Neural progenitor cell (in vitro differentiated cells): ENCODE results near the gene JMJD7. TPM values are rescaled to one million over a fixed set of nuclear protein-coding genes. Genes with fewer than 3 reads are reported as not detected.

Source experiments
- DNase-seq: peaks from one replicate; pipeline ENCODE4 v3.0.0-alpha.2; 2016; ENCODE audit warnings: low spot score
- H2AFZ ChIP-seq: fragments of 200-600 bp; sonication (generic); replicated peaks from 2 replicates; pipeline ENCODE4 v1.6.1; 2016; ENCODE audit warnings: antibody characterized with exemption
- H3F3A ChIP-seq: fragments of 200-600 bp; sonication (generic); 2 replicates; pipeline ENCODE4 v1.6.1; 2016; ENCODE audit warnings: antibody characterized with exemption, low read depth
- H3K27ac ChIP-seq: fragments of 200-600 bp; sonication (generic); 2 replicates; pipeline ENCODE4 v1.5.1; 2016; ENCODE audit warnings: mild to moderate bottlenecking
- H3K27me3 ChIP-seq: fragments of 200-600 bp; sonication (generic); 2 replicates; pipeline ENCODE4 v1.6.1; 2016; ENCODE audit warnings: mild to moderate bottlenecking, moderate library complexity
- H3K36me3 ChIP-seq: fragments of 200-600 bp; sonication (generic); 2 replicates; pipeline ENCODE4 v1.5.1; 2016
- H3K4me1 ChIP-seq: fragments of 200-600 bp; sonication (generic); 2 replicates; pipeline ENCODE4 v1.6.1; 2016; ENCODE audit warnings: mixed run types
- H3K4me2 ChIP-seq: fragments of 200-600 bp; sonication (generic); 2 replicates; pipeline ENCODE4 v1.6.1; 2016
- H3K4me3 ChIP-seq: fragments of 200-600 bp; sonication (generic); 2 replicates; pipeline ENCODE4 v1.5.1; 2016
- H3K79me2 ChIP-seq: fragments of 200-600 bp; sonication (generic); 2 replicates; pipeline ENCODE4 v1.6.1; 2016; ENCODE audit warnings: low read depth
- H3K9ac ChIP-seq: fragments of 200-600 bp; sonication (generic); 2 replicates; pipeline ENCODE4 v1.6.1; 2016
- H3K9me3 ChIP-seq: fragments of 200-600 bp; sonication (generic); 2 replicates; pipeline ENCODE4 v1.5.1; 2016; ENCODE audit warnings: low read depth
- H4K20me1 ChIP-seq: fragments of 200-600 bp; sonication (generic); 2 replicates; pipeline ENCODE4 v1.6.1; 2016; ENCODE audit warnings: low read depth
- H3K27ac Mint-ChIP-seq: 3 replicates; pipeline ENCODE4 v1.8.0; 2021; ENCODE audit warnings: mixed read lengths
- H3K27me3 Mint-ChIP-seq: 2 replicates; pipeline ENCODE4 v1.8.0; 2022; ENCODE audit warnings: low read depth, mild to moderate bottlenecking, inconsistent platforms, moderate library complexity, mixed read lengths; ENCODE audit not compliant: insufficient read depth
- H3K36me3 Mint-ChIP-seq: 3 replicates; pipeline ENCODE4 v1.8.0; 2021; ENCODE audit warnings: mixed read lengths
- H3K4me1 Mint-ChIP-seq: 3 replicates; pipeline ENCODE4 v1.8.0; 2021; ENCODE audit warnings: mixed read lengths
- H3K4me3 Mint-ChIP-seq: 3 replicates; pipeline ENCODE4 v1.8.0; 2021; ENCODE audit warnings: mild to moderate bottlenecking, moderate library complexity, mixed read lengths
- H3K9me3 Mint-ChIP-seq: 3 replicates; pipeline ENCODE4 v1.8.0; 2020; ENCODE audit warnings: mixed read lengths
- CTCF ChIP-seq: fragments of 200-600 bp; sonication (generic); IDR thresholded peaks from 2 replicates; pipeline ENCODE4 v1.5.1; 2017; ENCODE audit warnings: antibody characterized with exemption, mild to moderate bottlenecking
- EZH2 ChIP-seq: fragments of 200-600 bp; sonication (generic); IDR thresholded peaks from 2 replicates; pipeline ENCODE4 v1.6.1; 2017; ENCODE audit warnings: antibody characterized with exemption, mild to moderate bottlenecking, moderate library complexity
- EZH2phosphoT487 ChIP-seq: fragments of 200-600 bp; sonication (generic); IDR thresholded peaks from 2 replicates; pipeline ENCODE4 v1.6.1; 2017; ENCODE audit warnings: antibody characterized with exemption
- total RNA-seq: library from RNA; depleted of rRNA; stranded (reverse); fragments of >200 nt; gene quantifications from 2 replicates; pipeline ENCODE4 v1.2.3, GENCODE V29; 2015; ENCODE audit warnings: low replicate concordance

Gene JMJD7
- total RNA-seq, 1 donor from 2014 or later, result 13.4 TPM

- no peak overlapping the region for H2AFZ ChIP-seq
- Mint-ChIP-seq H3K9me3 (no peaks in the 10 kb centered on the region), H3K27me3 (peaks cover 17% of the 10 kb centered on the region), H3K27ac (no peak overlapping the region), H3K36me3 (no peaks in the 10 kb centered on the region), H3K4me3 (no peak overlapping the region), H3K4me1 (peaks cover 51% of the 10 kb centered on the region)
- H3K36me3 ChIP-seq, result no peaks in the 10 kb centered on the region
- peak; percentile 71 for DNase-seq
- no peaks in the 10 kb centered on the region for H4K20me1 ChIP-seq
- peaks cover 22% of the 10 kb centered on the region for H3K4me1 ChIP-seq
- no peaks in the 10 kb centered on the region for H3K9me3 ChIP-seq
- H3K4me2 ChIP-seq, result peak overlapping the region; percentile 27
- no peaks in the 10 kb centered on the region for H3K79me2 ChIP-seq
- H3K27ac ChIP-seq, result no peak overlapping the region
- no peaks in the 10 kb centered on the region for H3K27me3 ChIP-seq
- no peak overlapping the region for H3K4me3 ChIP-seq
- TF ChIP-seq CTCF, result no peak
- no peak for TF ChIP-seq EZH2phosphoT487
- TF ChIP-seq EZH2, result no peak
- no peak overlapping the region for H3K9ac ChIP-seq
- H3F3A ChIP-seq, result no peaks in the 10 kb centered on the region
These were observed 38.4 kb downstream of the JMJD7 start for GRCh38 chr15:41866263-41866703.

- H3K4me1 Mint-ChIP-seq, result peaks cover 47% of the 10 kb centered on the region
- peak overlapping the region; percentile 75 for H3K4me3 Mint-ChIP-seq
- Histone ChIP-seq H3K27me3 (no peaks in the 10 kb centered on the region), H2AFZ (no peak overlapping the region), H3K36me3 (no peaks in the 10 kb centered on the region), H3K27ac (no peak overlapping the region), H3K4me2 (peak overlapping the region; percentile 27), H3K9ac (no peak overlapping the region), H3F3A (no peaks in the 10 kb centered on the region), H3K4me1 (peaks cover 22% of the 10 kb centered on the region), H3K9me3 (no peaks in the 10 kb centered on the region), H3K4me3 (no peak overlapping the region), H4K20me1 (no peaks in the 10 kb centered on the region), H3K79me2 (no peaks in the 10 kb centered on the region)
- H3K27ac Mint-ChIP-seq, result peak overlapping the region; percentile 95
- H3K9me3 Mint-ChIP-seq, result no peaks in the 10 kb centered on the region
- no peak for TF ChIP-seq CTCF
- TF ChIP-seq EZH2phosphoT487, result no peak
- TF ChIP-seq EZH2, result no peak
- H3K36me3 Mint-ChIP-seq, result no peaks in the 10 kb centered on the region
- H3K27me3 Mint-ChIP-seq, result peaks cover 17% of the 10 kb centered on the region
- no peak for DNase-seq
These were observed 39.1 kb downstream of the JMJD7 start for GRCh38 chr15:41866872-41867579.

GRCh38 chr15:41868321-41868720, 40.4 kb downstream of the JMJD7 start:
- Histone ChIP-seq H3K9me3 (no peaks in the 10 kb centered on the region), H2AFZ (no peak overlapping the region), H3K4me3 (no peak overlapping the region), H3F3A (no peaks in the 10 kb centered on the region), H3K36me3 (no peaks in the 10 kb centered on the region), H3K4me1 (peaks cover 13% of the 10 kb centered on the region), H3K9ac (no peak overlapping the region), H3K27me3 (no peaks in the 10 kb centered on the region), H3K27ac (no peak overlapping the region), H3K79me2 (no peaks in the 10 kb centered on the region), H4K20me1 (no peaks in the 10 kb centered on the region), H3K4me2 (no peak overlapping the region)
- H3K4me1 Mint-ChIP-seq, result peaks cover 39% of the 10 kb centered on the region
- no peaks in the 10 kb centered on the region for H3K36me3 Mint-ChIP-seq
- no peak overlapping the region for H3K27ac Mint-ChIP-seq
- TF ChIP-seq CTCF (no peak), EZH2phosphoT487 (no peak), EZH2 (no peak)
- H3K4me3 Mint-ChIP-seq, result no peak overlapping the region
- DNase-seq, result no peak
- H3K27me3 Mint-ChIP-seq, result peaks cover 21% of the 10 kb centered on the region
- H3K9me3 Mint-ChIP-seq, result no peaks in the 10 kb centered on the region
